C4-2B (cell line): ENCODE data around the gene ZNF471.

ENCODE experiments used
- CTCF ChIP-seq: fragments of 450-650 bp; conservative IDR thresholded peaks from 2 replicates; pipeline ENCODE4 v1.5.1; 2017; ENCODE audit warnings: mild to moderate bottlenecking
- ZFX ChIP-seq: fragments of 450-650 bp; IDR thresholded peaks from 2 replicates; pipeline ENCODE4 v1.6.1; 2017

- TF ChIP-seq CTCF (peak; percentile 54), ZFX (no peak)
Measured at GRCh38 chr19:56547535-56547934, 39.9 kb downstream of the ZNF471 start.
